ENCODE results near the gene SIRPB2.

DNA sequence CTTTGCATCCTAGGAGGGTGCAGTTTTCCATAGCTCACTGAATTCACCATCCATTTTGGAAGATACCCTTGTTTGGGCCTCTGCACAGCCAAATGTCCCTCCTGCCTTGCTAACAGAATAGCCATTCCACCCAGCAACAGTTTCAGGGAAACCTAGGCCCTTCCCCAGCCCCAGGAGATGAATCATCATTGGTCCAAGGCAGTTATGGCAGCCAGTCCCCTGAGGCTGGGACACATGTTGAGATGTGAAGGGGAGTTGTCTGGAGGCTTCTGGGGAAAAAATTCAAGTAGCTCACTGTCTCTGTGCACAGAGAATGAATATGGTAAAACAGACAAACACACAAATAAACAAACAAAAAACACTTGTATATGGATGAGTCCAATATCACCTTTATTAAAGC, 17.4 kb upstream of the SIRPB2 start:
- TF ChIP-seq, protein P1, sequence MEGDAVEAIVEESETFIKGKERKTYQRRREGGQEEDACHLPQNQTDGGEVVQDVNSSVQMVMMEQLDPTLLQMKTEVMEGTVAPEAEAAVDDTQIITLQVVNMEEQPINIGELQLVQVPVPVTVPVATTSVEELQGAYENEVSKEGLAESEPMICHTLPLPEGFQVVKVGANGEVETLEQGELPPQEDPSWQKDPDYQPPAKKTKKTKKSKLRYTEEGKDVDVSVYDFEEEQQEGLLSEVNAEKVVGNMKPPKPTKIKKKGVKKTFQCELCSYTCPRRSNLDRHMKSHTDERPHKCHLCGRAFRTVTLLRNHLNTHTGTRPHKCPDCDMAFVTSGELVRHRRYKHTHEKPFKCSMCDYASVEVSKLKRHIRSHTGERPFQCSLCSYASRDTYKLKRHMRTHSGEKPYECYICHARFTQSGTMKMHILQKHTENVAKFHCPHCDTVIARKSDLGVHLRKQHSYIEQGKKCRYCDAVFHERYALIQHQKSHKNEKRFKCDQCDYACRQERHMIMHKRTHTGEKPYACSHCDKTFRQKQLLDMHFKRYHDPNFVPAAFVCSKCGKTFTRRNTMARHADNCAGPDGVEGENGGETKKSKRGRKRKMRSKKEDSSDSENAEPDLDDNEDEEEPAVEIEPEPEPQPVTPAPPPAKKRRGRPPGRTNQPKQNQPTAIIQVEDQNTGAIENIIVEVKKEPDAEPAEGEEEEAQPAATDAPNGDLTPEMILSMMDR (IDR thresholded peaks at IDR 0.05; ENCODE audit: low read depth, low read length, missing input control): no peak
- TF ChIP-seq YY1 (IDR thresholded peaks at IDR 0.05) (no peak), JUND (IDR thresholded peaks at IDR 0.05) (no peak), RXRA (IDR thresholded peaks at IDR 0.05) (no peak), TAF1 (conservative IDR thresholded peaks at IDR 0.05) (no peak), GABPA (IDR thresholded peaks at IDR 0.05 in 1 of 2, conservative IDR thresholded peaks at IDR 0.05 in 1 of 2) (no peak), RAD21 (IDR thresholded peaks at IDR 0.05) (no peak), SP1 (IDR thresholded peaks at IDR 0.05) (no peak), EGR1 (IDR thresholded peaks at IDR 0.05; ENCODE audit: low read depth in 2 of 2) (no peak)
- TF ChIP-seq, protein P2, sequence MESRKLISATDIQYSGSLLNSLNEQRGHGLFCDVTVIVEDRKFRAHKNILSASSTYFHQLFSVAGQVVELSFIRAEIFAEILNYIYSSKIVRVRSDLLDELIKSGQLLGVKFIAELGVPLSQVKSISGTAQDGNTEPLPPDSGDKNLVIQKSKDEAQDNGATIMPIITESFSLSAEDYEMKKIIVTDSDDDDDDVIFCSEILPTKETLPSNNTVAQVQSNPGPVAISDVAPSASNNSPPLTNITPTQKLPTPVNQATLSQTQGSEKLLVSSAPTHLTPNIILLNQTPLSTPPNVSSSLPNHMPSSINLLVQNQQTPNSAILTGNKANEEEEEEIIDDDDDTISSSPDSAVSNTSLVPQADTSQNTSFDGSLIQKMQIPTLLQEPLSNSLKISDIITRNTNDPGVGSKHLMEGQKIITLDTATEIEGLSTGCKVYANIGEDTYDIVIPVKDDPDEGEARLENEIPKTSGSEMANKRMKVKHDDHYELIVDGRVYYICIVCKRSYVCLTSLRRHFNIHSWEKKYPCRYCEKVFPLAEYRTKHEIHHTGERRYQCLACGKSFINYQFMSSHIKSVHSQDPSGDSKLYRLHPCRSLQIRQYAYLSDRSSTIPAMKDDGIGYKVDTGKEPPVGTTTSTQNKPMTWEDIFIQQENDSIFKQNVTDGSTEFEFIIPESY (IDR thresholded peaks at IDR 0.05): no peak
- TF ChIP-seq, protein P3, sequence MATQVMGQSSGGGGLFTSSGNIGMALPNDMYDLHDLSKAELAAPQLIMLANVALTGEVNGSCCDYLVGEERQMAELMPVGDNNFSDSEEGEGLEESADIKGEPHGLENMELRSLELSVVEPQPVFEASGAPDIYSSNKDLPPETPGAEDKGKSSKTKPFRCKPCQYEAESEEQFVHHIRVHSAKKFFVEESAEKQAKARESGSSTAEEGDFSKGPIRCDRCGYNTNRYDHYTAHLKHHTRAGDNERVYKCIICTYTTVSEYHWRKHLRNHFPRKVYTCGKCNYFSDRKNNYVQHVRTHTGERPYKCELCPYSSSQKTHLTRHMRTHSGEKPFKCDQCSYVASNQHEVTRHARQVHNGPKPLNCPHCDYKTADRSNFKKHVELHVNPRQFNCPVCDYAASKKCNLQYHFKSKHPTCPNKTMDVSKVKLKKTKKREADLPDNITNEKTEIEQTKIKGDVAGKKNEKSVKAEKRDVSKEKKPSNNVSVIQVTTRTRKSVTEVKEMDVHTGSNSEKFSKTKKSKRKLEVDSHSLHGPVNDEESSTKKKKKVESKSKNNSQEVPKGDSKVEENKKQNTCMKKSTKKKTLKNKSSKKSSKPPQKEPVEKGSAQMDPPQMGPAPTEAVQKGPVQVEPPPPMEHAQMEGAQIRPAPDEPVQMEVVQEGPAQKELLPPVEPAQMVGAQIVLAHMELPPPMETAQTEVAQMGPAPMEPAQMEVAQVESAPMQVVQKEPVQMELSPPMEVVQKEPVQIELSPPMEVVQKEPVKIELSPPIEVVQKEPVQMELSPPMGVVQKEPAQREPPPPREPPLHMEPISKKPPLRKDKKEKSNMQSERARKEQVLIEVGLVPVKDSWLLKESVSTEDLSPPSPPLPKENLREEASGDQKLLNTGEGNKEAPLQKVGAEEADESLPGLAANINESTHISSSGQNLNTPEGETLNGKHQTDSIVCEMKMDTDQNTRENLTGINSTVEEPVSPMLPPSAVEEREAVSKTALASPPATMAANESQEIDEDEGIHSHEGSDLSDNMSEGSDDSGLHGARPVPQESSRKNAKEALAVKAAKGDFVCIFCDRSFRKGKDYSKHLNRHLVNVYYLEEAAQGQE (IDR thresholded peaks at IDR 0.05): no peak
- TF ChIP-seq, protein P4, sequence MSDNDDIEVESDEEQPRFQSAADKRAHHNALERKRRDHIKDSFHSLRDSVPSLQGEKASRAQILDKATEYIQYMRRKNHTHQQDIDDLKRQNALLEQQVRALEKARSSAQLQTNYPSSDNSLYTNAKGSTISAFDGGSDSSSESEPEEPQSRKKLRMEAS (IDR thresholded peaks at IDR 0.05): no peak
- TF ChIP-seq, protein P5, sequence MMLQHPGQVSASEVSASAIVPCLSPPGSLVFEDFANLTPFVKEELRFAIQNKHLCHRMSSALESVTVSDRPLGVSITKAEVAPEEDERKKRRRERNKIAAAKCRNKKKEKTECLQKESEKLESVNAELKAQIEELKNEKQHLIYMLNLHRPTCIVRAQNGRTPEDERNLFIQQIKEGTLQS (IDR thresholded peaks at IDR 0.05): no peak
